Neural cell (in vitro differentiated cells): Measurements from ENCODE around the gene SNX6. TPM values are rescaled to one million over a fixed set of nuclear protein-coding genes. Genes with fewer than 3 reads are reported as not detected.
"Not testable (repeated sequence)": the region's sequence is repeated elsewhere in the genome, so short reads cannot be mapped to it uniquely, and the experiment has no call there.

Experiments used
- H2AFZ ChIP-seq: fragments of 200-600, 300-800 bp; sonication (generic), shearing (Covaris generic); 2 replicates; pipeline ENCODE4 v1.6.0; 2014; ENCODE audit warnings: low read depth, mild to moderate bottlenecking, antibody characterized with exemption, low read length, moderate library complexity
- H3F3A ChIP-seq: fragments of 200-600 bp; shearing (Covaris generic); 2 replicates; pipeline ENCODE4 v1.6.1; 2016; ENCODE audit warnings: mild to moderate bottlenecking, moderate library complexity, mixed read lengths, antibody characterized with exemption, low read length; ENCODE audit not compliant: insufficient read depth, poor library complexity, severe bottlenecking
- H3K27ac ChIP-seq: fragments of 200-600, 300-800 bp; sonication (generic), shearing (Covaris generic); 2 replicates; pipeline ENCODE4 v1.5.1; 2014; ENCODE audit warnings: mild to moderate bottlenecking, low read length, moderate library complexity
- H3K27me3 ChIP-seq: fragments of 300-800, 200-600 bp; sonication (generic), shearing (Covaris generic); 2 replicates; pipeline ENCODE4 v1.6.0; 2014; ENCODE audit warnings: mild to moderate bottlenecking, low read depth, low read length, moderate library complexity; ENCODE audit not compliant: insufficient read depth
- H3K36me3 ChIP-seq: fragments of 300-800, 200-600 bp; sonication (generic), shearing (Covaris generic); 2 replicates; pipeline ENCODE4 v1.5.1; 2014; ENCODE audit warnings: mild to moderate bottlenecking, antibody characterized with exemption, low read length, moderate library complexity; ENCODE audit not compliant: insufficient read depth
- H3K4me2 ChIP-seq: fragments of 300-800, 200-600 bp; sonication (generic), shearing (Covaris generic); 2 replicates; pipeline ENCODE4 v1.6.0; 2014; ENCODE audit warnings: mild to moderate bottlenecking, low read length
- H3K4me3 ChIP-seq: fragments of 300-800, 200-600 bp; sonication (generic), shearing (Covaris generic); 2 replicates; pipeline ENCODE4 v1.5.1; 2014; ENCODE audit warnings: mild to moderate bottlenecking, low read length, moderate library complexity
- H3K79me2 ChIP-seq: fragments of 200-600 bp; shearing (Covaris generic); replicated peaks from 2 replicates; pipeline ENCODE4 v1.6.0; 2014; ENCODE audit warnings: mild to moderate bottlenecking, low read length, moderate library complexity; ENCODE audit not compliant: insufficient read depth
- H3K9ac ChIP-seq: fragments of 300-800, 200-600 bp; sonication (generic), shearing (Covaris generic); 2 replicates; pipeline ENCODE4 v1.6.1; 2016; ENCODE audit warnings: mild to moderate bottlenecking, low read length, mixed read lengths
- H3K9me2 ChIP-seq: fragments of 200-600 bp; shearing (Covaris generic); 2 replicates; pipeline ENCODE4 v1.6.1; 2016; ENCODE audit warnings: mild to moderate bottlenecking, low read length, mixed read lengths; ENCODE audit not compliant: insufficient read depth
- H3K9me3 ChIP-seq: fragments of 200-600, 300-800 bp; sonication (generic), shearing (Covaris generic); 2 replicates; pipeline ENCODE4 v1.6.1; 2016; ENCODE audit warnings: mild to moderate bottlenecking, mixed run types, low read length, moderate library complexity, mixed read lengths
- H4K20me1 ChIP-seq: fragments of 200-600 bp; shearing (Covaris generic); 2 replicates; pipeline ENCODE4 v1.6.1; 2016; ENCODE audit warnings: mild to moderate bottlenecking, mixed run types; ENCODE audit not compliant: insufficient read depth
- CTCF ChIP-seq: fragments of 450-650 bp; IDR thresholded peaks from 2 replicates; pipeline ENCODE4 v1.5.1; 2014; ENCODE audit warnings: antibody characterized with exemption, mild to moderate bottlenecking, moderate library complexity; ENCODE audit not compliant: poor library complexity, severe bottlenecking
- EP300 ChIP-seq: fragments of 450-650 bp; conservative IDR thresholded peaks from 2 replicates; pipeline ENCODE4 v1.6.1; 2014; ENCODE audit warnings: antibody characterized with exemption, mild to moderate bottlenecking, moderate library complexity; ENCODE audit not compliant: poor library complexity, severe bottlenecking
- EZH2 ChIP-seq: fragments of 200-600, 300-800 bp; shearing (Covaris generic), sonication (generic); IDR thresholded peaks from 2 replicates; pipeline ENCODE4 v1.6.1; 2014; ENCODE audit warnings: antibody characterized with exemption, low read length, borderline replicate concordance, mild to moderate bottlenecking; ENCODE audit not compliant: insufficient read depth, poor library complexity, severe bottlenecking
- MXI1 ChIP-seq: fragments of 450-650 bp; conservative IDR thresholded peaks from 2 replicates; pipeline ENCODE4 v1.6.1; 2014; ENCODE audit warnings: antibody characterized with exemption, mild to moderate bottlenecking; ENCODE audit not compliant: poor library complexity, severe bottlenecking
- POLR2AphosphoS5 ChIP-seq: IDR thresholded peaks from 2 replicates; pipeline ENCODE4 v1.6.1; 2012
- RAD21 ChIP-seq: fragments of 450-650 bp; conservative IDR thresholded peaks from 2 replicates; pipeline ENCODE4 v1.6.1; 2014; ENCODE audit warnings: antibody characterized with exemption, mild to moderate bottlenecking, moderate library complexity
- REST ChIP-seq: IDR thresholded peaks from 2 replicates; pipeline ENCODE4 v1.6.1; 2012; ENCODE audit warnings: borderline replicate concordance
- SMC3 ChIP-seq: fragments of 450-650 bp; conservative IDR thresholded peaks from 2 replicates; pipeline ENCODE4 v1.6.1; 2014; ENCODE audit warnings: antibody characterized with exemption, mild to moderate bottlenecking, moderate library complexity; ENCODE audit not compliant: poor library complexity
- TAF1 ChIP-seq: IDR thresholded peaks from 2 replicates; pipeline ENCODE4 v1.6.1; 2012; ENCODE audit warnings: low read depth
- polyA plus RNA-seq: library from polyadenylated mRNA; depleted of rRNA; stranded (reverse); fragments of >200 nt; gene quantifications from 2 replicates; pipeline ENCODE4 v1.2.3, GENCODE V29; 2014

SNX6 gene
- polyA plus RNA-seq, 1 donor from 2014 or later, result 129 TPM

- H3F3A ChIP-seq, result no peaks in the 10 kb centered on the region
- no peaks in the 10 kb centered on the region for H3K9me2 ChIP-seq
- no peak for TF ChIP-seq CTCF
- TF ChIP-seq EP300, result no peak
- TF ChIP-seq TAF1, result no peak
- TF ChIP-seq REST, result no peak
- no peak for TF ChIP-seq MXI1
- H3K9me3 ChIP-seq, result no peaks in the 10 kb centered on the region
- no peaks in the 10 kb centered on the region for H3K36me3 ChIP-seq
- H4K20me1 ChIP-seq, result no peaks in the 10 kb centered on the region
- H3K9ac ChIP-seq, result no peak overlapping the region
- no peak overlapping the region for H3K4me2 ChIP-seq
- no peak overlapping the region for H3K27ac ChIP-seq
- H3K27me3 ChIP-seq, result no peaks in the 10 kb centered on the region
- no peak overlapping the region for H2AFZ ChIP-seq
- no peaks in the 10 kb centered on the region for H3K79me2 ChIP-seq
- H3K4me3 ChIP-seq, result no peak overlapping the region
These were observed 21.0 kb upstream of the SNX6 start for GRCh38 chr14:34650786-34651584.

GRCh38 chr14:34650006-34650405, 20.1 kb upstream of the SNX6 start:
- H3K36me3 ChIP-seq, H3K27ac ChIP-seq, H3K4me3 ChIP-seq, H3K9me2 ChIP-seq, H3K4me2 ChIP-seq, H3K9me3 ChIP-seq, H2AFZ ChIP-seq, H3K79me2 ChIP-seq, H3K9ac ChIP-seq, H3K27me3 ChIP-seq, H4K20me1 ChIP-seq, H3F3A ChIP-seq: not testable (repeated sequence)

- H3K4me2 ChIP-seq, result no peak overlapping the region
These were observed 19.4 kb upstream of the SNX6 start for GRCh38 chr14:34649344-34649743.

More at GRCh38 chr14:34649344-34649743, 19.4 kb upstream of the SNX6 start:
- H2AFZ ChIP-seq, result no peak overlapping the region
- no peaks in the 10 kb centered on the region for H3K79me2 ChIP-seq
- no peaks in the 10 kb centered on the region for H3F3A ChIP-seq
- no peaks in the 10 kb centered on the region for H3K9me2 ChIP-seq
- no peaks in the 10 kb centered on the region for H3K9me3 ChIP-seq
- H3K27ac ChIP-seq, result no peak overlapping the region
- TF ChIP-seq POLR2AphosphoS5, result no peak
- no peak for TF ChIP-seq TAF1
- no peak for TF ChIP-seq MXI1
- TF ChIP-seq CTCF, result no peak
- TF ChIP-seq EZH2, result no peak
- no peak for TF ChIP-seq SMC3
- TF ChIP-seq REST, result no peak
- TF ChIP-seq RAD21, result no peak
- TF ChIP-seq EP300, result no peak
- no peaks in the 10 kb centered on the region for H3K36me3 ChIP-seq
- H3K4me3 ChIP-seq, result no peak overlapping the region
- no peak overlapping the region for H3K9ac ChIP-seq
- no peaks in the 10 kb centered on the region for H4K20me1 ChIP-seq
- H3K27me3 ChIP-seq, result no peaks in the 10 kb centered on the region
